Airway epithelial cell (primary cell): Measurements from ENCODE around the gene C15orf61. TPM values are rescaled to one million over a fixed set of nuclear protein-coding genes. Genes with fewer than 3 reads are reported as not detected.

Source experiments
- total RNA-seq: library from RNA; depleted of rRNA; stranded (reverse); fragments of >200 nt; gene quantifications from 2 replicates; pipeline ENCODE4 v1.2.3, GENCODE V29; 2015

C15orf61 gene
- 2.0 and 4.9 TPM in 2 replicates for total RNA-seq

GRCh38 chr15:67521029-67521782 lies at the start of gene C15orf61:
C15orf61 (plus strand) TSS chr15:67521131; CDS start chr15:67521249, 118 bp downstream.

DNA sequence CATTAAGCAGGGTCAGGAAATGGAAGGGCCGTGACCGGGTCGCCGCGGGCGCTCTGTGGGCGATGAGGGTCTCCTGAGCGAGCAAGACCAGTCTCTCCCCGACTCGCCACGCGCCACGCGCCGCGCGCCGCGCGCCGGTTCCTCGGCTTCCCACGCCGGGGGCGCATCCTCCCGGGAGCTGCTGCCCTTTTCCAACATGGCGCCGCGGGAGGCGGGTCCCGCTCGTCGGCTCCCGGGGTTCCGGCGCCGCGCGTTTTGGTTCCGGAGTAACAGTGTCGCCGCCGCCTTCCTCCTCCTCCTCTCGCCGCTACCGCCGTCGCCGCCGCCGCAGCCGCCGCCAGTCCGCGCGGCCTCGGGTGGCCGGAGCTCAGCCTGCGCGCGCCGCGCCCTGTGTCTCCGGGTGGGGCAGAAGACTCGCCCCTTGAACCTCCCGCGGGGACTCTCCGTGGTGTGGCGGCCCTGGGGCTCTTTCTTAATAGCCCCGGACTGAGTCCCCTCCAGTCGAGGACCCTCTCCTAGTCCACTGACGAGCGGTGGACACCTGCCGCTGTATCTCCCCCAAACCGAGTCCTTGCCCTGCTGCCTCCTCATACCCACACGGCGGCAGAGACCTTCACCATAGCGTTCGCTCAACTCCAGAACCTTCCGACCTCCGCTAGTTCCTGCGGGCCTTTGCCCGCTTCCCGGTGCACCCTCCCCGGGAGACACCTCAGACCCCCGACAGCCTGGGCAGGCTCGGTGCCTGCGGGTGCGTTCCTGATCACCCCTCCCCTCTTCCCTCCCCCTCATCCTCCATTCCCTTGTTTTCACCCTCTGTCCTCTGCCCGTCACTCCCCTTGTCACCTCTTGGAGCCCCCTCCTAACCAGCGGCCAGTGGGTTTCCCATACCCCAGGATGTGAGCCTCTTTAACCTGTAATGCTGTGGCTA lies 21.8 kb downstream of the C15orf61 start, which contains the start of gene MAP2K5:
Gene MAP2K5, plus strand, starts transcription at position 284 of the 928 bp plus-strand sequence. Its CDS starts 633 bp downstream, at position 917.

Other genes starting within 250 kb of the C15orf61 start
- 4.3 and 5.5 TPM in 2 replicates for gene MAP2K5, start 21.6 kb downstream of the C15orf61 start, total RNA-seq